WTC11 (cell line): ENCODE data around the gene PRKN.

Source experiments
- ATF1 ChIP-seq: sonication (generic); formaldehyde crosslinking; IDR thresholded peaks from 2 replicates; pipeline ENCODE4 v1.8.1; 2023; ENCODE audit warnings: mild to moderate bottlenecking, moderate library complexity, missing genetic modification reagents
- CREB1 ChIP-seq: sonication (generic); formaldehyde crosslinking; IDR thresholded peaks from 2 replicates; pipeline ENCODE4 v1.8.0; 2023; ENCODE audit warnings: mild to moderate bottlenecking, missing genetic modification reagents
- CREM ChIP-seq: sonication (generic); formaldehyde crosslinking; IDR thresholded peaks from 2 replicates; pipeline ENCODE4 v1.8.1; 2022; ENCODE audit warnings: mild to moderate bottlenecking, missing genetic modification reagents, moderate library complexity
- CTCF ChIP-seq: fragments of 200-600 bp; IDR thresholded peaks from 2 replicates; pipeline ENCODE4 v1.8.0; 2022; ENCODE audit warnings: antibody characterized with exemption
- E2F4 ChIP-seq: sonication (generic); formaldehyde crosslinking; IDR thresholded peaks from 2 replicates; pipeline ENCODE4 v1.8.1; 2022; ENCODE audit warnings: low read depth, mild to moderate bottlenecking, moderate library complexity, missing genetic modification reagents, borderline replicate concordance
- GABPB1 ChIP-seq: sonication (generic); formaldehyde crosslinking; IDR thresholded peaks from 2 replicates; pipeline ENCODE4 v1.8.1; 2023; ENCODE audit warnings: mild to moderate bottlenecking, missing genetic modification reagents
- JUN ChIP-seq: sonication (generic); formaldehyde crosslinking; IDR thresholded peaks from 2 replicates; pipeline ENCODE4 v1.8.0; 2023; ENCODE audit warnings: mild to moderate bottlenecking, missing genetic modification reagents
- NR3C1 ChIP-seq: sonication (generic); formaldehyde crosslinking; conservative IDR thresholded peaks from 2 replicates; pipeline ENCODE4 v1.8.1; 2023; ENCODE audit warnings: low read depth, mild to moderate bottlenecking, missing genetic modification reagents
- TCF7 ChIP-seq: sonication (generic); formaldehyde crosslinking; IDR thresholded peaks from 2 replicates; pipeline ENCODE4 v1.8.0; 2022; ENCODE audit warnings: mild to moderate bottlenecking, low read depth, missing genetic modification reagents, moderate library complexity
- TEAD4 ChIP-seq: sonication (generic); formaldehyde crosslinking; IDR thresholded peaks from 2 replicates; pipeline ENCODE4 v1.8.0; 2022; ENCODE audit warnings: mild to moderate bottlenecking, missing genetic modification reagents
- USF1 ChIP-seq: sonication (generic); formaldehyde crosslinking; IDR thresholded peaks from 2 replicates; pipeline ENCODE4 v1.8.0; 2022; ENCODE audit warnings: mild to moderate bottlenecking, missing genetic modification reagents
- ZBTB21 ChIP-seq: sonication (generic); formaldehyde crosslinking; IDR thresholded peaks from 2 replicates; pipeline ENCODE4 v1.8.1; 2023; ENCODE audit warnings: mild to moderate bottlenecking, missing genetic modification reagents, borderline replicate concordance
- ZNF671 ChIP-seq: fragments of 250-450 bp; sonication (Bioruptor Pico); IDR thresholded peaks from 2 replicates; pipeline ENCODE4 v1.8.0; 2021; ENCODE audit warnings: mild to moderate bottlenecking

- no peak for TF ChIP-seq CTCF
- no peak for TF ChIP-seq JUN (CRISPR knock-in tag)
- no peak for TF ChIP-seq NR3C1
- no peak for TF ChIP-seq ZBTB21 (CRISPR knock-in tag)
- no peak for TF ChIP-seq CREM
- no peak for TF ChIP-seq E2F4 (CRISPR knock-in tag)
- TF ChIP-seq ATF1 (CRISPR knock-in tag) = no peak
- no peak for TF ChIP-seq CREB1
- no peak for TF ChIP-seq USF1 (CRISPR knock-in tag)
- TF ChIP-seq TEAD4 (CRISPR knock-in tag) = no peak
- TF ChIP-seq GABPB1 (CRISPR knock-in tag) = no peak
- no peak for TF ChIP-seq ZNF671 (CRISPR knock-in tag)
- no peak for TF ChIP-seq TCF7 (CRISPR knock-in tag)
These were observed 1118.8 kb downstream of the PRKN start for GRCh38 chr6:161608771-161609170.
